Anterior cingulate cortex (tissue), 58 donors: ENCODE measurements around the gene C1orf210.
A peak's percentile ranks its signal among the peaks of the same experiment; 100 is the strongest.

ENCODE experiments used
- DNase-seq, 58 donors: peaks; one replicate each; lab custom pipeline; 2025; lab: John Stamatoyannopoulos, UW

Gene C1orf210

GRCh38 chr1:43285269-43285990, at the start of gene C1orf210:
Gene C1orf210 (minus strand): TSS chr1:43285581. CDS start chr1:43283270, 2,311 bp downstream.
- no peak for DNase-seq

GRCh38 chr1:43334453-43335205, 49.2 kb upstream of the C1orf210 start:
- DNase-seq: no peak

GRCh38 chr1:43331688-43332087, 46.3 kb upstream of the C1orf210 start:
- no peak for DNase-seq

- no peak for DNase-seq
Observed at GRCh38 chr1:43329995-43330751, 44.8 kb upstream of the C1orf210 start.

GRCh38 chr1:43327549-43328292, 42.3 kb upstream of the C1orf210 start:
- no peak for DNase-seq

GRCh38 chr1:43325381-43325780, 40.0 kb upstream of the C1orf210 start:
- no peak for DNase-seq

- no peak for DNase-seq
Observed at GRCh38 chr1:43324810-43325209, 39.4 kb upstream of the C1orf210 start.

- no peak for DNase-seq
Observed at GRCh38 chr1:43322506-43322905, 37.1 kb upstream of the C1orf210 start.

- no peak for DNase-seq
Observed at GRCh38 chr1:43321331-43321891, 36.0 kb upstream of the C1orf210 start.

GRCh38 chr1:43319766-43320165, 34.4 kb upstream of the C1orf210 start:
- no peak for DNase-seq

GRCh38 chr1:43319288-43319687, 33.9 kb upstream of the C1orf210 start:
- no peak for DNase-seq

GRCh38 chr1:43318831-43319230, 33.5 kb upstream of the C1orf210 start:
- DNase-seq: no peak

- peak in 45 of 58 donors; percentile 12 to 84 (median 50) for DNase-seq
Observed at GRCh38 chr1:43317817-43318471, 32.6 kb upstream of the C1orf210 start.

- DNase-seq: no peak
Observed at GRCh38 chr1:43316738-43317520, 31.5 kb upstream of the C1orf210 start.

- DNase-seq: no peak
Observed at GRCh38 chr1:43315963-43316737, 30.8 kb upstream of the C1orf210 start.

- peak in 18 of 58 donors; percentile 14 to 72 (median 44) for DNase-seq
Observed at GRCh38 chr1:43315481-43315880, 30.1 kb upstream of the C1orf210 start.

GRCh38 chr1:43314233-43314632, 28.9 kb upstream of the C1orf210 start:
- DNase-seq: no peak

- DNase-seq: no peak
Observed at GRCh38 chr1:43313771-43314170, 28.4 kb upstream of the C1orf210 start.
